Muscle of leg (tissue), 11 donors: Measurements from ENCODE around the gene OMA1. TPM values are rescaled to one million over a fixed set of nuclear protein-coding genes. Genes with fewer than 3 reads are reported as not detected.
"Not testable (repeated sequence)": the region's sequence is repeated elsewhere in the genome, so short reads cannot be mapped to it uniquely, and the experiment has no call there.

Source experiments
- DNase-seq: peaks from one replicate; pipeline ENCODE4 v3.0.0; 2013
- H3K27ac ChIP-seq: one replicate; pipeline ENCODE4 v1.5.1; 2013; ENCODE audit warnings: mild to moderate bottlenecking, low read length, control low read depth
- H3K27me3 ChIP-seq: one replicate; pipeline ENCODE4 v1.6.1; 2013; ENCODE audit warnings: low read length; ENCODE audit not compliant: control insufficient read depth, insufficient read depth
- H3K36me3 ChIP-seq: one replicate; pipeline ENCODE4 v1.6.1; 2013; ENCODE audit warnings: low read length; ENCODE audit not compliant: control insufficient read depth, insufficient read depth
- H3K4me1 ChIP-seq: one replicate; pipeline ENCODE4 v1.6.1; 2013; ENCODE audit warnings: low read length; ENCODE audit not compliant: control insufficient read depth, insufficient read depth
- H3K4me3 ChIP-seq: one replicate; pipeline ENCODE4 v1.5.1; 2013; ENCODE audit warnings: low read length, control low read depth
- H3K9me3 ChIP-seq: replicated peaks from 2 replicates; pipeline ENCODE4 v1.6.1; 2013; ENCODE audit warnings: low read depth, low read length; ENCODE audit not compliant: control insufficient read depth
- WGBS: methylation state at CpG from one replicate; pipeline ENCODE4 v1.1.5; 2013; ENCODE audit warnings: missing lambda C conversion rate; ENCODE audit not compliant: insufficient coverage; 5-methylcytosine and 5-hydroxymethylcytosine counted together
- polyA plus RNA-seq, 8 donors: library from polyadenylated mRNA; unstranded; fragments of 120-200 nt; gene quantifications; one replicate each; pipeline versions ENCODE4 v1.2.1 to v1.2.3, GENCODE V29; 2013; ENCODE audit warnings: inconsistent platforms in 1 of 8, low replicate concordance in 1 of 8; ENCODE audit not compliant: insufficient read length in 8 of 8, insufficient read depth in 1 of 8
- total RNA-seq: library from RNA; stranded (reverse); fragments of 120-200 nt; gene quantifications from one replicate; pipeline ENCODE4 v1.2.4, GENCODE V29; 2013

OMA1 gene
- total and polyA plus RNA-seq, 9 donors = 9.3 to 28.6 (median 17.4) TPM

- Histone ChIP-seq H3K36me3 (no peaks in the 10 kb centered on the region), H3K4me3 (no peak overlapping the region), H3K27me3 (no peaks in the 10 kb centered on the region), H3K9me3 (no peaks in the 10 kb centered on the region), H3K27ac (no peak overlapping the region), H3K4me1 (no peaks in the 10 kb centered on the region)
- no CpG with 5 or more reads among the region's 3 CpGs for WGBS
- DNase-seq = no peak
Measured at GRCh38 chr1:58496042-58496441, 50.5 kb downstream of the OMA1 start.

GRCh38 chr1:58488914-58489313 lies 57.6 kb downstream of the OMA1 start:
- not testable (repeated sequence) for H3K4me1 ChIP-seq, H3K27ac ChIP-seq, H3K36me3 ChIP-seq, H3K4me3 ChIP-seq, DNase-seq, H3K27me3 ChIP-seq, H3K9me3 ChIP-seq
- 97% methylated on average over 18 of the region's 18 CpGs for WGBS

GRCh38 chr1:58487002-58487401 lies 59.5 kb downstream of the OMA1 start:
- H3K9me3 ChIP-seq = no peaks in the 10 kb centered on the region
- no peak for DNase-seq
- no peak overlapping the region for H3K27ac ChIP-seq
- WGBS = 92% methylated on average over 4 of the region's 5 CpGs
- no peaks in the 10 kb centered on the region for H3K4me1 ChIP-seq
- H3K36me3 ChIP-seq = no peaks in the 10 kb centered on the region
- H3K27me3 ChIP-seq = no peaks in the 10 kb centered on the region
- H3K4me3 ChIP-seq = no peak overlapping the region

DNA sequence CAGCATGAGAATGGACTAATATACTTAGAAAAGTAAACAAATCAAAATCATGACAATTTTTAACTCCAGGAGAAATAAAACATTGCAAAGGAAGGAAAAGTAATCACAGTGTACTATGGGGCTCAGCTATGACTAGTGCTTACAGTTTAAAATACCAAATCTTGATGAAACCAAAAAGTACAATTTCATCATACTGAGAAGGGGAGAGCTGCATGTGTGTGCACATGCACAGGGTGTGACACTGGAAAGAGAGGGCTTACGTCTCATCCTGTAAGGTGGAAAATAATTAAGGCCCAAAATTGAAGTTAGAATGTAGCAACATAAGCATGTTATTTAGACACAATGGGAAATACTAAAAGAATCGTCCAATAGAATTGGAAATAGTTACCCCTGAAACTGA lies 64.6 kb downstream of the OMA1 start:
- H3K4me1 ChIP-seq = no peaks in the 10 kb centered on the region
- no CpG with 5 or more reads among the region's 2 CpGs for WGBS
- H3K9me3 ChIP-seq = no peaks in the 10 kb centered on the region
- H3K27ac ChIP-seq = no peak overlapping the region
- H3K27me3 ChIP-seq = no peaks in the 10 kb centered on the region
- no peak overlapping the region for H3K4me3 ChIP-seq
- no peak for DNase-seq
- H3K36me3 ChIP-seq = no peaks in the 10 kb centered on the region

DNA sequence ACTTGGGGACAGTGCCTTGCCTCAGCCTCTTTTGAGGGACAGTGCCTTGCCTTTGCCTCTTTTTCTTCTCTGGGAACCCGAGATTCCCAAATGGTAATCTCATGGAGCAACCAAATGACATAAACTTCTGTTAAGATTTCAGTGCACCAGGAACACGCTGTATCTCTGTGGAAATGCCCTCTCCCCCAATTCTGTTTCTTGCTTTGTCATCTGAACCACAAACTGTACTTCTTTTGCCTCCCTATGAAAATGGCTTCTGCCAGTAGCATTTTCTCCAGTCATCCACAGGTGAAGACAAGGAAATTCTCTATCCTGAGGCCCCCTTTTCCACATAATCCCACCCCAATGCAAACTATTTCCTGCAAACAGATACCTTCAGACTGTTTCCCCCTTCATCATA lies 66.3 kb downstream of the OMA1 start:
- H3K4me1 ChIP-seq = no peaks in the 10 kb centered on the region
- no peak overlapping the region for H3K27ac ChIP-seq
- H3K9me3 ChIP-seq = no peaks in the 10 kb centered on the region
- no peak overlapping the region for H3K4me3 ChIP-seq
- DNase-seq = no peak
- WGBS = 83% methylated on average over 2 of the region's 2 CpGs
- H3K36me3 ChIP-seq = no peaks in the 10 kb centered on the region
- no peaks in the 10 kb centered on the region for H3K27me3 ChIP-seq

DNA sequence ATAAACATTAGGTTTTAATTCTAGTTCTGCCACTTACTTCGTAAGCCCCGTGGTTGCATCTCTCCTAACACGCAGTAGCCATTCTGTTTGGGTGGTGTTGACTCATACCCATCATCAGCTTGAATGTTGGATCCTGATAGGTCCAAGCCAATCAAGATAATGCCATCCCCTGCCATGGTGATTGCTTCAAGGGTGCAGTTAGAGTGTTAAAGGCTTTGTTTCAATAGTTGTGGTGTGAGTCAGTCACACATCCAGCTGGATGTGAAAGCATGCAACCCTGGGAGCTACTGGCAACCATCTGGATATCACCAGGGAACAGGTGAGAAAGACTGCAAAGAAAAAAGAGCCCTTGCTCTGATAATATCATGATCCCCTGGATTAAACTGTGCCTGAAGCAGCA lies 69.1 kb downstream of the OMA1 start:
- Histone ChIP-seq H3K36me3 (no peaks in the 10 kb centered on the region), H3K9me3 (no peaks in the 10 kb centered on the region), H3K27me3 (no peaks in the 10 kb centered on the region), H3K4me1 (no peaks in the 10 kb centered on the region), H3K27ac (no peak overlapping the region), H3K4me3 (no peak overlapping the region)
- DNase-seq = no peak
- no CpG with 5 or more reads among the region's 3 CpGs for WGBS

GRCh38 chr1:58476179-58476578 lies 70.3 kb downstream of the OMA1 start:
- H3K27ac ChIP-seq = no peak overlapping the region
- no peak for DNase-seq
- H3K9me3 ChIP-seq = no peaks in the 10 kb centered on the region
- no peaks in the 10 kb centered on the region for H3K4me1 ChIP-seq
- H3K27me3 ChIP-seq = no peaks in the 10 kb centered on the region
- H3K36me3 ChIP-seq = no peaks in the 10 kb centered on the region
- no peak overlapping the region for H3K4me3 ChIP-seq
- 73% methylated on average over 2 of the region's 3 CpGs for WGBS

DNA sequence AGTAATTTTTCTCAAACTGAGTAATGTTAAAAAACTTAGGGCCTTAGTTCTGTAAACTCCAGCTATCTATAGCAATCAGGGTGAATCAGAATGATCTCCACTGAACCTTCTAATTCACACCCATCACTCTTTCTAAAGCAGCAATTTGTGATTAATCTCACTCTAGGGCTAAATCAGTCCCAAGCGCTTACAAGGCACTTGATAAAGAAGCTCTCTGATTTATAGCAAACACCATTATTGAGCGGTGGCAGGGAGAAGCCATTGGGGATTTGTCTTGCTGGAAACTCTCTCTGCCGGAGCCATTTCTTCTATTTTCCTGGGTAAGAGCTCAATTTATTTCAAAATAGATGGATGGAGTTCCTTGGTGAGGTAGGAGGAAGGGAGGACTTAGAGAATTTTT lies 77.0 kb downstream of the OMA1 start:
- DNase-seq = no peak
- H3K36me3 ChIP-seq = no peaks in the 10 kb centered on the region
- H3K27ac ChIP-seq = no peak overlapping the region
- H3K9me3 ChIP-seq = no peaks in the 10 kb centered on the region
- no peak overlapping the region for H3K4me3 ChIP-seq
- H3K4me1 ChIP-seq = no peaks in the 10 kb centered on the region
- H3K27me3 ChIP-seq = no peaks in the 10 kb centered on the region
- WGBS = no CpG with 5 or more reads among the region's 3 CpGs

GRCh38 chr1:58469016-58469415 lies 77.5 kb downstream of the OMA1 start:
- no peak for DNase-seq
- no peak overlapping the region for H3K4me3 ChIP-seq
- H3K36me3 ChIP-seq = no peaks in the 10 kb centered on the region
- H3K27ac ChIP-seq = no peak overlapping the region
- H3K27me3 ChIP-seq = no peaks in the 10 kb centered on the region
- no peaks in the 10 kb centered on the region for H3K4me1 ChIP-seq
- no peaks in the 10 kb centered on the region for H3K9me3 ChIP-seq

DNA sequence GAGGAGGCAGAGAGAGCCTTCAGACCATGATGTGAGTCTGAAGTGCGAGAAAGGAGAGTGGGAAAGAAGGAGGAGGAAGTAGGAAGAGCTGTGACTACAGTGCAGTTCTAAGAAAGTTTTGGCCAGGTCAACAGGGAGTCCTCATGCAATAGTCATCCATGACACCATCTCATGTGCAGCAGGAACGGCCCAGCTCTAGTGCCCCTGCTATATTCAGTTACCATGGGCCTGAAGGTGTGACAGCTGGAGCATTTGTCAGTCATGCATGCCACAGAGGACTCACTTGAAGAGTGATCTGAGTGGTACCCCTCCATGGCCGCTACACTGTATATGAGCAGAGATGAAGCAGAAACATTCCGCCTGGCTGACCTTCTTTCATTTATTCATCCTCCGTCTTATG lies 77.9 kb downstream of the OMA1 start:
- 89% methylated on average over 1 of the region's 5 CpGs for WGBS
- DNase-seq = no peak
- H3K27ac ChIP-seq = no peak overlapping the region
- H3K9me3 ChIP-seq = no peaks in the 10 kb centered on the region
- no peaks in the 10 kb centered on the region for H3K4me1 ChIP-seq
- H3K36me3 ChIP-seq = no peaks in the 10 kb centered on the region
- no peaks in the 10 kb centered on the region for H3K27me3 ChIP-seq
- no peak overlapping the region for H3K4me3 ChIP-seq

- no peaks in the 10 kb centered on the region for H3K9me3 ChIP-seq
- no peak overlapping the region for H3K27ac ChIP-seq
- no peaks in the 10 kb centered on the region for H3K27me3 ChIP-seq
- no peaks in the 10 kb centered on the region for H3K4me1 ChIP-seq
- WGBS = 68% methylated on average over 3 of the region's 6 CpGs
- no peak overlapping the region for H3K4me3 ChIP-seq
- no peaks in the 10 kb centered on the region for H3K36me3 ChIP-seq
- DNase-seq = no peak
Measured at GRCh38 chr1:58466630-58467241, 79.8 kb downstream of the OMA1 start.
